GM10847 (cell line): ENCODE data around the gene COPS7B.
A peak's percentile ranks its signal among the peaks of the same experiment; 100 is the strongest.

Experiments
- POLR2A ChIP-seq: IDR thresholded peaks from 2 replicates; pipeline ENCODE4 v1.6.1; 2011; ENCODE audit not compliant: insufficient read length; ENCODE audit errors: extremely low read depth

The COPS7B gene

GRCh38 chr2:231786177-231786916, at the start of gene COPS7B:
TSS of gene COPS7B (plus strand) at chr2:231786445. CDS start at chr2:231788571, 2,126 bp downstream.
- TF ChIP-seq POLR2A = peak; percentile 68

GRCh38 chr2:231737761-231738160, 48.5 kb upstream of the COPS7B start:
- TF ChIP-seq POLR2A = no peak

DNA sequence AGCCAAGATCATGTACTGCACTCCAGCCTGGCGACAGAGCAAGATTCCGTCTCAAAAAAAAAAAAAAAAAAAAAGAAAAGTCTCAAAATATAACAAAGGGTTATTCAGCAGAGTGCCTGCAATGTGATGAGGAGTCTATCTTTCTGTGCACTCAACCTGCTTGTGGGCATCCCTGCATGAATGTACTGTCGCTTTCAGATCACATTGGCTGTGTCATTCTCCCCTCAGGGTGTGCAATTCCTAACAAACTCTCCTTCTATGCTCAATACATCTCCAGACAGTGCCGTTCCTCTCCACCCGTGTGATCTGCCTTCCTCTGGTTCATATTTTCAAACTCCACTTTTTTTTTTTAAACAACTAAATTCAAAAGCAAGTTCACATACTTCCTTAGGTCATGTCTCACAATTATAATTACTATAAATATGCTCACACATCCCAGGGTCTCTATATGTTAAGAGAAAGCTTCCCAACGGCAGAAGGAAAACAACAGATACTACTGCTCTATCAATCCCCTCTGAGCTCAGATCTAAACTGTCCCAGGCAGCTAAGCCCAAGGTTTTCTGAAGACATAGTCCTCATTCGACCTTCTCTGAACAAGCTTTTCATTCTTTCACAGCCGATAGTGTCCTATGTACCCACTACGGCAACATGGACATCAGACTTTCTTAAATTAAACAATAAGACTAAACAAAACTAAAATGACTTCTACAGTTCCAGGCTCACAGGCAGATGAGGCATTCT, 42.7 kb upstream of the COPS7B start:
- no peak for TF ChIP-seq POLR2A

- no peak for TF ChIP-seq POLR2A
Observed at GRCh38 chr2:231745303-231746038, 40.8 kb upstream of the COPS7B start.

DNA sequence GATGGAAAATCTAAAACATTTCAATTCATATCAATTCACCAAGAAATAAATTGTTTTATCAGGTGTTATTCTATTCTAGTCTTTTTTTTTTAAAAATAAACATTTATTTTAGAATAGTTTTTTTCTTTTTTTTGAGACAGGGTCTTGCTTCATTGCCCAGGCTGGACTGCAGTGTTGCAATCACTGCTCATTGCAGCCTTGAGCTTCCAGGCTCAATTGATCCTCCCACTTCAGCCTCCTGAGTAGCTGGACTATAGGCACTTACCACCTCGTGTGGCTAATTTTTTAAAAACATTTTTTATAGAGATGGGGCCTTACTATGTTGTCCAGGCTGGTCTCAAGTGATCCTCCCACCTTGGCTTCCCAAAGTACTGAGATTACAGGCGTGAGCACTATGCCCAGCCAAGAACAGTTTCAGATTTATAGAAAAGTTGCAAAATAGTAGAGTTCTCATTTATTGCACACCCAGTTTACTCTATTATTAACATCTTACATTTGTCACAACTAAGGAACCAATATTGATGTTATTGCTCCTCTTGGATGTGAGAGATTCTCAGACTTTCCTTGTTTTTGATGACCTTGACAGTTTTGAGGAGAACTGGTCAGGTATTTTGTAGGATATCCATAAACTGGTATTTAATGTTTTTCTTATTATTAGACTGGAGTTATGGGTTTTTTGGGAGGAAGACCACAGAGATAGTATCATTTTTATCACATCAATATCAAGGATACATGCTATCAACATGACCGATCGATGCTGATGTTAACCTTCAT, 35.0 kb upstream of the COPS7B start:
- TF ChIP-seq POLR2A = no peak

- no peak for TF ChIP-seq POLR2A
Observed at GRCh38 chr2:231752061-231752460, 34.2 kb upstream of the COPS7B start.

- TF ChIP-seq POLR2A = no peak
Observed at GRCh38 chr2:231761735-231762134, 24.5 kb upstream of the COPS7B start.

GRCh38 chr2:231764124-231764523, 22.1 kb upstream of the COPS7B start:
- TF ChIP-seq POLR2A = no peak

- no peak for TF ChIP-seq POLR2A
Observed at GRCh38 chr2:231764760-231765159, 21.5 kb upstream of the COPS7B start.

- TF ChIP-seq POLR2A = no peak
Observed at GRCh38 chr2:231765496-231765929, 20.7 kb upstream of the COPS7B start.

GRCh38 chr2:231769170-231770136, 16.8 kb upstream of the COPS7B start:
- no peak for TF ChIP-seq POLR2A

DNA sequence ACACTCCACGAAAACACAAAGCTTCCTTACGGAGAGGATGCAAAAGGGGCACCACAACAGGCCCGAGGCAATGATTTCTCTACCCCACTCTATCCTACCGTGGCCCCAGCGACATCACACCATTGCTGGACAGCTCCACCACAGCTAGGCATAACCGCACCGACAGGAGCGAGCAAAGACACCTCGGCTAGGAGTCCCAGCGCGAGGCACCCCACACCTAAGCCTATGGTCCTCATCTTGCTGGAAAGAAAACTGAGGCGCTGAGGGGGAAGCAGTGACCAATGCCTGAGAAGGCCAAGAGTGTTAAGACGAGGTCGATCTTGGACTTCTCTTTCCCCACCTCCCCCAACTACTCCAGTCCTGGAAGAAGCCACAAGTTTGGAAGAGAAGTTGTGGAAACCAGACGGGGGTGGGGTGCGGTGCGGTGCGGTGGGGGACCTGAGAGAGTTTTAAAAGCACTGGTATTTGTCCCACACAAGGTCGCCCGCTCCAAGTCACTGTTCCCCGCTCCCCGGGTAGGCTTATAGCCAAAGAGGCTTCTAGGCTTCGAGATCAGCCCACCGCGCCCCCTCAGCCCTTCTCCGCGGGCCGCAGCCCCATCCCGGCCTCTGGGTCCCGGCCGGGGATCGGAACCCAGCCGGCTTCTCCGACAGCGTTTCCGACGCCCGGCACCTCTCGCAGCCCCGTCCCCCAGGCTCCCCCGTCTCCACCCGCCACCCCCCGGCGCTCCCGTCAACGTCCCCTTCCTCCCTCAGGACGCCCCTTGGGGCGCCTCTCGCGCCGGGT, 5.9 kb upstream of the COPS7B start:
- TF ChIP-seq POLR2A = no peak
